ENCODE measurements around the gene HOXA3.

The HOXA3 gene

DNA sequence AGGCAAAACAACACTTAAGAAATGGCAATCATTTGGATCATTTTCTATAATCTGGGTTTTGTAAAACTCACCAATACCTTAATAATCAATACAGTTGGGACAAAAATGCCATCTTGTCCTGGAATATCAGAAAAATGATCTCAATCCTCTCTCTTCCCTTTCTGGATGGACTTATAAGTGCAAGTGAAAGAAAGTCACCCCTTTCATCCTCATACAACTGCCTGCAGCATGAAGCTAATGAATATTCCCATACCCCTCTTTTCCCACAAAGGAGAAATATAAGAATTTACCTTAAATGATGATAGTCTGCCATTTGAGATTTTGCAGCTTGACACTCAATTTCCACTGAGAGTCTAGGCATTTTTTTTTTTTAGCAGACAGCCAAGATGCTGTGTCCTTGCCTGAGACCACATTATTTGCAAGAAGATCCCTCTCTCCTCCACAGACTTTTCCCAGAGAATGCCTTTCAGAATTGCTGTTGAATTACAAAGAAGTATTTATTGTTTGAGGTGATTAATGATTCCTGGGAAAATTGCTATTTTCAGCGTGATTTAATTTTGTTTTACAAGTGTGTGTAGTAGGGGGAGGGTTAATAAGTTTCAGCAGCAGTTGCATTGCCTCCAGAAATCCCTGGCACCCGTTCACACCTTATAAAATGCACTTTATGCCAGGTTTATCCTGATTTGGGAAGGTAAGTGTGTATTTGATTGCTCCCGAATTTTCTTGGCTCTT is 25.6 kb downstream of the HOXA3 start:
- FAIRE-seq, result no peak

DNA sequence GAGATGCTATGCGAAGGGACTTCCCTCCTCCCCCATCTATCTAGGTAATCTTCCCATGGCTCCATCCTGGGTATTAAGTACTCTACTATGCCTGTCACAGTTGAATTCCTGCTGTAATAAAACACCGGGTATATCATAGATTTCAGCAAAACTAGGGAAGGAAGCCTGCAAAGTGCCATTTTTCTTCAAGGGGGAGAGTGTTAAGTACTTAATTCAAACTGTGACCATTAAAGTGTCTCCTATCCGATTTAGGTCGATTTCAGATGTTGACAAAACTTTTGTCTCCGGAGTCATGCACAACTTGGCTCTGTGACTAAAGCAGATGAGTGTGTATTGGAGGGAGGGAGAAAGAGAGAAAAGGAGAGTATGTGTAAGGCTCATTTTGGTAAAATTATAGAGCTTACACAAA is 26.4 kb downstream of the HOXA3 start:
- FAIRE-seq, result no peak

DNA sequence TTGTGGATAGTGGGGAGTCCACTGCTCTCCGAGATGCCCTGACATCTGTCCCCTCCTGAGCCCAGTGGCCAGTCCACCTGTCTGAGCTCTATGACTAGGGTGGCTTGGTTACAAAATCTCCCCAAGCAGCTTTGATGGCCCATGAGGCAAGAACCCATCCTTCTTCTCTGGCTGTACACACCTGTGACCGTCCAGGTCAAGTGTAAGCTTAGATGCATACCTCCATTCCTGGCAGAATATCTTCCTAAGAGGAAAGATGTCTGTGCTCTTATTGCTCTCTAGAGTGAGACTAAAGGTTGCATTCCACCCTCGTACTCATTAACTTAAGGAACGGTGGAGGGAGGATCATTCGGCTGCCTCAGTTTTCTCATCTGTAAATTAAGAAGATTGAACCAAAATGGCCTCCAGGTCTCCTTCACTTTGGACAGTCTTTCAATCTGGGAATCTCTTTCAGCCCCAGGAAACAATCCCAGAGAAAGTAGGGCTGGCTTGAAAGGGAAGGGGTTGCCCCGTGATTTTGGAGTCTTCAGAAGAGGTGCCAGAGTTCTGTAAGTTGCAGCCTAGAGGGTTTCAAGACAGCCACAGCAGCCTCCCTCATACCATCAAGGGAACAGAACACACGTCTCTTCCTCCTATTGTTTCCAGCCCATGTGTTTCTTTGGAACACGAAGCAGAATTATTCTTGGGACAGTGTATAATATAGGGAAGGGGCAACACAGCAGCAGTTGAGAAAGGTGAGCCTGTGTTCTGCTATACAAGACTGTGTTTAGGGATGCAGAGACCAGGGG is 27.3 kb downstream of the HOXA3 start:
- no peak for FAIRE-seq

DNA sequence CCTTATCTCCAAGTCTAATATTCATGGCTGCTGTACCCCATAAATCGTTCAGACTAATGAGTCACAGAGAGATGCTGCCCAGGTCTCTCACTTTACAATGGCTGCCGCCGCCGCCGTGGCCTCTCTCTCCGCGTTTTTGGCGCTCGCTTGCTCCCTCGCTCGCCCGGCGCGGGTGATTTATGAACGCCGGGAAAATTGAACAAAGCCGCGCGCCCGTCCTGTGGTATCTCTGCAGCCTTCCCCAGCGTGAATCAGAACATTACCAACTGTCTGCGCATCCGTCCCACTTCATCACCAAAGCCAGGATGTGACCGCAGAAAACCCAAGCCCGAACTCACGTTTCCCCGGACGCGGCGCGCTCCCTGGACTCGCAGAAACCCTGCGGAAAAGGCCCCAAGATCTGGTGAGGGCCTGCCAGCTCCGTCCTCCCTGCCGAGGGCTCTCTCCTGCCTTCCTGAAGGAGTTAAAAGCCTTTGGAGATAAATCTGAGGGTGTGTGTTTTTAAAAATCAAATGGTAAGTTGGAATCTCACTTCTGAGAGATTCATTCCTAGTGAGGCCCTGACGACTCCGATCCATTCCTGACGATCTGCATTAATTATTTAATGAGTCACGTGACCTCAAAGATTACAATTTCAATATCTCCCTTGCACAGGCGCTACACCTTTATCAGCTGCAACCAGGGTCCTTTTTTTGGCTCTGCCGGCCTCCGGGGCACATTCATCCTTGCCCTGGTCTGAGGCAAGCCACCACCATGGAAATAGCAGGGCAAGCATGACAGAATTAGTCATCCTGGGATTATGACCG is 28.1 kb downstream of the HOXA3 start:
- no peak for FAIRE-seq

DNA sequence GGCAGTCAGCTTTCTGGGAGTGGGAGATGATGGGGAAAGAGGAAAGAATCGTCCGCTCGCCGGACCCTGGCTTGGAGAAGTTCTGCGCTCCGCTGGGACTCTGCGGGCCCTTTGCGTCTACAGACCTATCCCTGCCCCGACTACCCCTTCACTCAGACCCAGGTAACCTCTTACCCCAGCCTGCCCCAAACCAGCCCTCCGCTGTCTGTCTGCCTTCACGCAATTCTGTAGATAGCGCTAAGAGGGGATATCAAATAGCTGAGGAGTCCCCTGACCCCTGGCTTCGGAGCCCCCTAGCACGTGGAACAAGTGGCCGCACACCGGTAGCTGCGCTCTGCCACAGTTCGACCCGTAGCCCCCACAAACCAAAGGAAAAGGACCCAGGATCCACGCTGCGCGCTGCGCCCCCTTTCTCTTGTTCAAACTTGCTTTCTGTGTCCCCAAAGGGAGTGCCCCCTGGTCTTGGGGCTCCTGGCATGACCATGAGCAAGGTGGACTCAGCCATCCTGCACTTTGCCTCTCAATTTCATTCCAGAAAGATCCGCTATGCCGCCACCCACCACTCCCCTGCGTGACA is 28.8 kb downstream of the HOXA3 start:
- no peak for FAIRE-seq

DNA sequence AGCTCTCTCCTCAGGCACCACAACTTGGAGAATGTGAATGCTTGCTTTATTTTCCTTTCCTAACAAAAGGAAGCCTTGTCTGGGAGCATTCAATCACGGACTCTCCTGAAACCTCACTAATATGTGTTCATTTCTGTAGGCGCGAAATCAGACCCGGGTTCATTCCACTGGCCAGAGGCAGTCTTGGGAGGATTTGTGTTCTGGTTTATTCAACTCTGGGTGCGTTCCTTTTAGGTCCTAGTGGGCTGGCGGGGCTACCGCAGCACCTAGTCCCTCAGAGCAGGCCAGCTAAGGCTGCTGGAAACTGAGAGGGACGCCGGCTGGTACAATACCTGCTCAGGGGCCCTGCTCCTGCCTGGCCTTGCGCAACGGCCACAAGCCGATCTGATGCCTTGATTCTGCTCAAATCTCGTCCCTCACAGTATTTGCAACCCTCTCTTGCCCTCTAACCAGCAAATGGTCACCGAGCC is 29.3 kb downstream of the HOXA3 start:
- FAIRE-seq, result no peak

DNA sequence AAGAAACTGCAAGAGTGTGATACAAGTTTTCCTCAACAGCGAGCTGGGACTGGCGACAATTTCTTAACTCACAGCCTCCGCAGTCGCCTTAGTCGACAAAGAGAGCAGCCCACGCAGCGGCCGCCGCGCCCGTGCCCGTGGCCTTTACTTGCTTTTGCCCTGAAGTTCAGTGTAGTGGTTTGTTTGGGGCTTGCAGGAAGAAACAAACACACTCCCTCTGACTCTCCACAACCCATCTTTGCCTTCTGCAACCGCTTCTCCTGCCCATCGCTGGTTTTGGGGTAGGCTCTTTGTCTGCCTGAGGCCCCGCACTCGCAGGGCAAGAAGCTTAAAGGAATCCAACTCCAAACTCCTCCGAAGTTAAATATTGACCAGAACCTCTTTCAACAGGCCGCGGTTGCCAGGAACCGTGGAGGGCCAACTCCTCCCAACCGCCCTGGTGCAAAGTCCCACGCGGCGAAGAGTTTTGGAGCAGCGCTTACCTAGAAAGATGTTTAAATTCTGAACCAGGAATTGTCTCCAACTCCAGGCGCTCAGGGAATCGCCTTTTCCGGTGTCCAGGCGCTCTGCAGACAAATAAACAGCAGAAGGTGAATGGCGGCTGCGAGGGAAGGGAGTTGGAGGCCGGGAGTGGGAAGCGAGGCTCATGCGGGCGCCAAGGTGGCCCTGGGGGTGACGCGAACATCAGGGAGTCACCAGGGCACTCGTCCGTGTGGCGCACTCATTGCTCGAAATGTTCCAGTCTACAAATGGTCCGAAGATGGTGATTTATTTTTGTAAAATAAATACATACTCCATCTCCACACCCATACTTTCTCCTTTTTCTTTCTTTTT is 30.1 kb downstream of the HOXA3 start:
- no peak for FAIRE-seq

DNA sequence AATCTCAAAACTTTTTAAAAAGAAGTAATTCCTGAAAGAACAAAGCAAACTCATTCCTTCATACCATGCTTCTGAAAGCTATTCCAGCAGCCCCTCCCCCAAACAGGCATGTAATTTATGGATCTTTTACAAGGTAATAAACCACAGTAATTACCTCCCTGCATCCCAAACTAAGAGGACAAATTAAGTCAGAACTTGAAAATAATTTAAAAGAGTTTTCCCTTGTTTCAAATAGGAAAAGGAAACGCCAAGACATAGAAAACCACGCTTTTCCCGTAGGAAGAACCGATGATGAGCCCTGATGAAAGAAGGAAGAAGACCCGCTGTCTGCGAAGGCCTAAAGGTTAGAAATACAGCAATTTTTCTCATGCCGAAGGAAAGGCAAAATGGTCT is 30.7 kb downstream of the HOXA3 start:
- FAIRE-seq, result no peak

DNA sequence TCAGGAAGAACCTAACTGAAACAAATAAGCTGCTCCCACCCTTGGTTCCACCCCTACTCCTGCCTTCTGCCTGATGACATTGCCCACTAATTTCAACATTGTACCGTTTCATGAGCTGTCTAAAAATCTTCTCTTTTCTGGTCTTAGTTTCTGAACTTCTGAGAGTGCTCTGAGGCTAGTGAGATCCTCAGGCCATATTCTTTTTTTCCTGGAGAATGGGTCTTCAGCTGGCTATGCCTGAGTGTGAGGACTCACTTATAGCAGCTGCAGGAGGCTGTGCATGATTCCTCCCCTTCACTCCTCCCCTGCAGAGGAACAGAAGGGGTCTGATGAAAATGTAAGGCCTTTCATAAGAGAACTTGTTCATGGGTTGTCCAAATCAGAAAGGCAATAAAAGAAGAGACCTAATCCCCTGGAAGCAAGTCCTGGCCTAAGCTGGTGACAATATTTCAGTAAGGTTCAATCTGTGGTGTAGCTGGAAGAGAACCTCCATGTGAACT is 32.9 kb downstream of the HOXA3 start:
- no peak for FAIRE-seq

DNA sequence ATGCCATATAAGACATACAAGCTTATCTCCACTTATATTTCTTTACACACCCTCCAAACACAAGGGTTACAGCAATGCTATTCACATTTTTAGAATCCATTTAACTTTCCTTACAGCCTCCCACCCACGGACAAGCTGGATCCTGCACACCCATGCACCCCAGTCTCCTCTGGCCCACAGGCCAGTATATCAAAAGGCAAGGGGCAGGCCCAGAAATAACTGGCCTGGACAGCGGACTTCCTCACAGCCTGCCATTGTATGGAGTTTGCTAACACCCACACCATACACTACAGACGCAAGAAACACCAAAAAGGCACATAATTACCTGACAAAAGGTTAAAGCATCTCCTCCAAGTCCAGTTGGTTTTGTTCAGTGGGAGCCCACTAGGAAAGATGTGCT is 33.8 kb downstream of the HOXA3 start:
- FAIRE-seq, result no peak

DNA sequence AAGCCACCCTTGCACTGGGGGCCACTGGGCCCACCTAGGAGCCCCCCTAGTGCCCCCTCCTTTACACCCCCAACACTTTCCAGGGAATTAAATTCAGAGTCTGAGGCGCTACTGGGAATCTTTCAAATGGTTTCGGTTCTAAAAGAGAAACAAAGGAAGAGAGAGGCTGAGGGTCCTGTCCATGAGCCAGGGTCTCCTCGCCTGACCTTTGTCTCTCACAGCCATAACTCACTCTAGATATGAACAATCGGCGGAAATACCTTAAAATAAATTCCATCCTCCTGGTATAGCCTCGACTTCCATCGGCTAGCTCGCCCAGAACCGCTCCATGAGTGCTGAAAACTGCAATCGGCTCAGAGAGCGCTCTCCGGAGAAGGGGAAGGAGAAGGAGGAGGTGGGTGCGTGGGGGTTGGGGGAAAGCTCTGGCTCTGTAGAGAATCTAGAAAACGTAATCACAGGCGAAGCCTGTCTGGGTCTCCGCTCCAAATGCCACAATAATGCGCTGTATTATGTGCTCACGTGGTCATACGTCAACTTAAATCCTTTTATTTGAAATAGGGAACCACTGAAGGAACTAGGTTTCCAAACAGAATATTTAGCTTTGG is 34.4 kb downstream of the HOXA3 start:
- FAIRE-seq, result no peak

DNA sequence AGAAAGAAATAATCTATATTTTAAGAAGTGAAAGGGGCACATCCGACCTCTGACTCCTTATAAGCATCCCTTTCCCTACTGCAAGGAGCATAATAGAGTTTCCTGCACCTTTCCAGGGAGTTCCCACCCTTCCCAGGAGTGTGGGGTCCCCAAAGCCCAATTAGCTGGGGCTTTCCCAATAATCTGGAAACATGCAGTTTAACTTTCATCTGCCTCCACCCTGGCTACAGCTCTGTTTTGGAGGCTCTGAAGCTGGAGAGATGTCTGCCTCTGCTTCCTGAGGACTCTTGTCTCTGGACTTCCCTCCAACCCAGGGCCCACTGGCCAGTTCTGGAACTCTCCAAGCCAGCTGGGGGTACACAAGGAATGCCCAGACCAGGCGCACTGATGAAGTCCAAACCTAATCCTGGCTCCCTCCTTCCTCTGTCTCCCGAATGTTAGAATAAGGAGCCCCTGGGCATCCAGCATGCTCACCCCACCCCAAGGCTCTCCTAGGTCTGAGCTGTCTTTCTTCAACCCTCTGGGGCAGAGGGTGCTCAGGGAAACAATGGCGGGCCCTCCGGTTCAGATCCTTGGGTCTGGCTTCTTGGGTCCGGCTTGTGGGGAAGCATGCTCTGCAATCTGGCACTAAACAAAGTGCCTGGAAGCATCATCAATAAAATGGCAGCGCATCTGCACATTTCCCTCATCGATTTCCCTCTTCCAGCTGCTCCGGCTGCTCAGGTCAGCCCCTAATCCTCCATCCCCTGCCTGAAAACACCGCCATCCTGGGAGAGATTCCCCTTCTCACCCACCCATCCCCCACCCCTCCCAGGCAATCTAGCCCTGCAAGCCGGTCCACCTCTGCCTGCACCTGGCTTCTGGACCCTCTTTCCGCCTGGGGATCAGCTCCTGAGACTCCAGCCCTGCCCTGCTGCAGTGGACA is 35.2 kb downstream of the HOXA3 start:
- no peak for FAIRE-seq

DNA sequence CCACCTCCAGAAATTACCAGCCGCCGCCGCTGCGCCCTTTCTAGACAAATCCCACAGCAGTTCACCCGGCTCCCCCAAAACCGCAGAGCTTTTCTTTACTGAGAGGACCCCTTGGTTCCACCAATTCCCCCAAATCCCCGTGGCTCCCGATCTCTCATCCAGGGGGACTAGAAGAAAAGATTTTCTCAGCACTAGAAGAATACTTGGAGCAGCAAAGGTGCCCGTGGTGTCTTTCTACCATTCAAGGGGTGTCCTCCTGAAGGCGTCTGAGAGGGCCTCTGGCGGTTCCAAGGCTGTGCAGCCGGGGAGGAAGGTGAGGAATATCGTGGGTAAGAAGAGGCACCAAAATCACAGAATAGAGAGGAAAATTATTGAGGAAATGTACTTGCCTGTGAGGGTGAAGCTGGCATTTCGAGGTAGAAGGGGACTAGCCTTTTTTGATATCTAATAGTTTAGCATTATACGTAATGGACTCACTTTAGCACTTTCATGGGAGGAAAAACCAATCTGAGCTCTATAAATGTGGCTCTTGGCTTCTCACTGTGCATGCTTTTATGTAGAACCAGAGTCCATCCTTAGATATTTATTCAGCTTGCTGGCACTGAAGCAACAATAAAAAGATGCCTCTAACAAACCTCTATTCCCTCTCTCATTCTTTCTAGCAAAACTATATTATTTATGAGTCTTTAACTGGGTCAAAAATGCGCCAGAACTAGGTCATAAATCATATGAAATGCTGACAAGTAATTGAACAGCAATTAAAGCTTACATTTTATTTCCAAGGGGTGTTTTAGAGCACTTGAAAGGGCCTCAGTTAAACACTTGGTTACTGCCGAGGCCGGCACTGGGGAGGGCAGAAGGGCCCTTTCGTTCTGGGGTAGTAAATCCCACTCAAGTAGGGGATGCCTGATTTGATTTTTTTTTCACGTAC is 36.1 kb downstream of the HOXA3 start:
- no peak for FAIRE-seq

DNA sequence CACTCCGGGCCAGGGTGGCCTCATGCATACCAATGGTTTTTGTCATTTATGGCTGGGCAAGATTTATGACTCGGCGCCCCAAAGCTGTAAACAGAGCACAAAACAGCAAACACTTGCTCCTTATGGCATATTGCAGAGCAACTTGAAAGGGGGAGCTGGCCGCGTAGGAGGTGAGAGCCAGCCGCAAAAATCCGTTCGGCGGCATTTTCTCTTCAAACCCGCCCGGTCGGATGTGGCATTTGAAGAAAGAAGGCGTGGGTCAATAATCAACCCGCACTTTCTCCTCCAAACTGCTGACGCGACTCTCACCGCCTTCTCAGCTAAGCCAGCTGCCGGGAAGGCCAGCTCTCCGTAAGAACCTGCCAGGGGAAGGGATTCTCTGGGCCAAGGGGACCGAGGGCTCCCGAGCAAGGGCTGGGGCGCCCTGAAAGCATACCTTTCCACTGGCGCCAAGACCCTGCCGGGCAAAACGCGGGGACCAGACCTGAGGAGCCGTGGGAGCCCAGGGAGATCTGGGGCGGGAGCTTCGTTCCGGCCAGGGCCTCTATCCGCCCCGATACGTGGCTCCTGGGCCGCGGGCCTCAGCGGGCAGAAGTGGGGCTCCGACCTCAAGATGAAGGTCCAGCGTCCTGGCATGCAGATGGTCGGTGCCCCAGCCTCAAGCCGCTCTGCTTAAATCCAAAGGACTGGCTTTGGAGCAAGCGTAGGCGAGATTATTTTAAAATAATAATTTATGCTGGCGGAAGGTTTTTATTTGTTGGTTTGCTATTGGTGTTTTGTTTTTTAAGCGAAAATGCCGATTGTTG is 37.0 kb downstream of the HOXA3 start:
- FAIRE-seq, result no peak

DNA sequence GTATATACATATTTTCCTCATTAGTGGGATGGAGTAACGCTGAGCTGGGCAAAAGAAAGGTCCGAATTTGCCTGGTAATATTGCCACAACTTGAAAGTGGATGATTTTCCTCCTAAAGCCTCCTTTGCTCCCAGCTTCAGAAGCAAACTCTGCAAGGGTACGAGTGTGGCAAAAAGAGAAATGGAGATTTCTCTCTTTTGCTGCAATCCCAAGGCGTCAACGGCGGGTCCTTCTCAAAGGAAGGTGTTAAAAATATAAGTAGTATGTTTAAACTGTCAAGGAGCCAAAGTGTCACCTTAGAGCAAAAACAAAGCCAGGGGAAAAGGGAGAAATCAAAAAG is 37.5 kb downstream of the HOXA3 start:
- FAIRE-seq, result no peak

DNA sequence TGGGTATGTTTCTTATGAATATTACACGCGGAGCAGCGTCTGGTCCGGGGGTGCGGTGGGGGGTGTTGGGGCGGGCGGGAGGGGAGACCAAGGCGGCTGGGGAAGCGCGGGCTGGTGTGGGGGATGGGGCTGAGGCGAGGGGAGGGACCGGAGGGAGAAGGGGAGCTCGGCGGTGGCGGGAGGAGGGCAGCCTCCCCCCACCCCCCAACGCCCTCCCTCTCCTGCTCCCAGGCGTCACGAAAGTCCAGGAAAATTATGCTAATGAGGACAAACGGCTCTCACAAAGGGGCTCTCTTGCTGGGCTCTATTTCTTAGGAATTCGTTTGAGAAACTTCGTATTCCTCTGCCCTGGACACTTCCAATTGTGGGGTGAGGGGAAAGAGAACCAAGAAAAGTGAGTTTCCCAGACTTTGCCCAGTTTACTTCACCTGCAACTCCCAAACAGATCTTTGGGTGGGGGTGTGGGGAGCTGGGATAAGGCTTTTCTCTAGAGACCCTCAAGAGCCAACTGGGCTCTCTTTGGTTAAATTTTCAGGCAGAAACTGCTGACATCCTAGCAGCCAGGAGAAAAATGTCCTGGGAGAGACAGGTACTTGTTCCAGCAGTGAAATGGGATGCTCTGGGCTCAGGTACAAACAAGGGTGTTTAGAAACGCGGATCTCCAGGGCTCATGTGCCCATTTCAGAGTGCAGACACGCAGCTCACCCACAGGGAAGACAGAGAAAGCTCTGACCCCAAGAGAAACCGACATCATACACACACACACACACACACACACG is 38.2 kb downstream of the HOXA3 start:
- no peak for FAIRE-seq

Measured in colon (tissue), 2 donors.